AG09309 (cell line): ENCODE measurements around the gene DUXA.

Experiments
- DNase-seq: peaks from one replicate; pipeline ENCODE4 v3.0.0-alpha.2; 2010; ENCODE audit warnings: low read depth
- H3K4me3 ChIP-seq: 2 replicates; pipeline ENCODE4 v1.5.1; 2011; ENCODE audit warnings: mild to moderate bottlenecking, low read depth, low read length, moderate library complexity; ENCODE audit not compliant: control insufficient read depth
- TF ChIP-seq, protein P1 (sequence below): IDR thresholded peaks from 2 replicates; pipeline ENCODE4 v1.5.1; 2011; ENCODE audit warnings: mild to moderate bottlenecking, low read depth, low read length, inconsistent platforms; ENCODE audit not compliant: insufficient read depth, control insufficient read depth; ENCODE audit errors: missing control alignments

The DUXA gene

DNA sequence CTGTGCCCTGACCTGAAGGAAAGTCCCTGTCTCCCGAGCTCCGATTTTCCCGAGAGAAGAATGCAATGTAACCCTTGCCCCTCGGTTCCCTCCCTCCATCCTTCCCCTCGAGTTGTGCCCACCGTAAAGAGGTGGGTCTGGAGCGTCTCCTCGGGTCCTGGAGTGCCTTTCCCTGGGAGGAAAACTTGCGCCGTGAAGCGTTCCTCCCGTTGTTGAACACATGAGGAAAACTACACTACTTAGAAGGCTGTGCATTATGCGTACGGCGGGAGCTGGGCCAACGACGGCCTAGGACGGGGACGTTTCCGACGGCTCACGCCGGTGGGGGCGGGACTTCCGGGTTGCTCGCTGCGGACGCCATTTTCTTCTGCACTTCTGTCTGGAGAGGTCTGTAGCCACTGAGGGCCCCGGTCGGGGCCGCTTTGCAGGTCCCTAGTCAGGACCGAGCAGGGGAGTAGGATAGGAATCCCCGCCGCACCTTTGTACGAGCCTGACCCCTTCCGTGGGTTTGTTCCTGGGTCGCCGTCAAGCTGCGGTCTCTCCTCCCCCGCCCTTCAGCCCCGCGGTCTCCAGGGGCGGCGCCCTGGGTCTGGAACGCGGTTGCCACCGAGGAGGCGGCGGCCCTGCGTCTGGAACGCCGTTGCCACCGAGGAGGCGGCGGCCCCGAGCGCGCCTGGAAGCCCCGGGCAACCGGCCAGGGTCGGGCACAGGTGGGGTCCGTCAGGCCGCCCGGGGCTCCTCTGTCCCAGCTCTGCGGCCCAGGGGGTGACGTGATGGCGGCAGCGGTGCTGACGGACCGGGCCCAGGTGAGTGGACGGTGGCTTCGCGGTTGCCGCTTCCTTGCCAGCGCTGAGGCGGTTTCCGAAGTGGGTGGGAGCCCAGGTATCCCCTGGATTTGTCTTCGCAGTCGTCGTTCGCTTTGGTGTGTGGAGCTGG is 24.1 kb upstream of the DUXA start, which contains the start of gene ZNF264:
ZNF264 (plus strand) TSS at position 360 of the 936 bp plus-strand sequence; CDS start at position 774, 414 bp downstream.
- TF ChIP-seq, protein P1, sequence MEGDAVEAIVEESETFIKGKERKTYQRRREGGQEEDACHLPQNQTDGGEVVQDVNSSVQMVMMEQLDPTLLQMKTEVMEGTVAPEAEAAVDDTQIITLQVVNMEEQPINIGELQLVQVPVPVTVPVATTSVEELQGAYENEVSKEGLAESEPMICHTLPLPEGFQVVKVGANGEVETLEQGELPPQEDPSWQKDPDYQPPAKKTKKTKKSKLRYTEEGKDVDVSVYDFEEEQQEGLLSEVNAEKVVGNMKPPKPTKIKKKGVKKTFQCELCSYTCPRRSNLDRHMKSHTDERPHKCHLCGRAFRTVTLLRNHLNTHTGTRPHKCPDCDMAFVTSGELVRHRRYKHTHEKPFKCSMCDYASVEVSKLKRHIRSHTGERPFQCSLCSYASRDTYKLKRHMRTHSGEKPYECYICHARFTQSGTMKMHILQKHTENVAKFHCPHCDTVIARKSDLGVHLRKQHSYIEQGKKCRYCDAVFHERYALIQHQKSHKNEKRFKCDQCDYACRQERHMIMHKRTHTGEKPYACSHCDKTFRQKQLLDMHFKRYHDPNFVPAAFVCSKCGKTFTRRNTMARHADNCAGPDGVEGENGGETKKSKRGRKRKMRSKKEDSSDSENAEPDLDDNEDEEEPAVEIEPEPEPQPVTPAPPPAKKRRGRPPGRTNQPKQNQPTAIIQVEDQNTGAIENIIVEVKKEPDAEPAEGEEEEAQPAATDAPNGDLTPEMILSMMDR = no peak
- DNase-seq = peak; percentile 38

DNA sequence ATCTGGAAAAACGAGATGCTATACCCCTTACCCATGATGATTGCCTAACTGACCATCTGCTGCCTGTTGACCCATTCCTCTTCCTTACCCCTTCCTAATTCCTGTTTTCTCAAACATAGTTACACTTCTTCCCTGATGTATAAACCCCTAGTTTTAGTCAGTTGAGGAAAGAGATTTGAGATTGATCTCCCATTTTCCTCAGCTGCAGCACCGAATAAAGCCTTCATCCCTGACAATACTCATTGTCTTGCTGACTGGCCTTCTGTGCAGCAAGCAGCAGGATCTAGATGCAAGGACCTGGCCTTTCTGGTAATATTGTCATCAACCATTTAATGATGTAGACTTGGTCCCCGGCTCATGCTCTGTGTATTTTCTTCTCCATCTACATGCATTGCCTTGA is 23.0 kb upstream of the DUXA start:
- TF ChIP-seq, protein P1 = no peak
- DNase-seq = no peak
- no peak overlapping the region for H3K4me3 ChIP-seq

More for the DNA sequence above, 24.1 kb upstream of the DUXA start, which contains the start of gene ZNF264:
- peak within 1 kb of the TSS; percentile 83 for H3K4me3 ChIP-seq

DNA sequence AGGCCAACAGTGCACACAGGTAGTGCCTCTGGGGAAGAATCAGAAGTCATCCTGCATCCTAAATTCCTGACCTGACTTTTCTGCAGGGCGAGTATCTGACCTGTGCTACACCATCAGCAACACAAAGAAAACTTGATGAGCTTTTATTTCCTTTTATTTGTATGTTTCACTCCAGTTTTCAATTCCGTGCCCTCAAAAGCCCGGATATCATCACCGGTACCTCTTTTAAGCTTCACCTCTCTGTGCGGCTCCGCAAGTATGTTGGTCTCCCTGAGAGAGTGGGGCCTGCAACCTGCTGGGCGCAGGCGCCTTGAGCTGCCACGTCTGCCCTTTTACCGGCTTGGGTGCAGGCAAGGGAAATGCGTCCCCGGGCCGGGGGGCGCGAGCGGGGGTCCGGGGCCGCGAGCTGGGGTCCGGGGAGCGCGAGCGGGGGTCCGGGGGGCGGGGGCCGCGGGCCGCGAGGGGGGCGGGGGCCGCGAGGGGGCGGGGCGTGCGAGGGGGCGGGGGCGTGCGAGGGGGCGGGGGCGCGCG is 4.3 kb upstream of the DUXA start:
- peak overlapping the region; percentile 15 for H3K4me3 ChIP-seq
- TF ChIP-seq, protein P1 = no peak
- DNase-seq = no peak

DNA sequence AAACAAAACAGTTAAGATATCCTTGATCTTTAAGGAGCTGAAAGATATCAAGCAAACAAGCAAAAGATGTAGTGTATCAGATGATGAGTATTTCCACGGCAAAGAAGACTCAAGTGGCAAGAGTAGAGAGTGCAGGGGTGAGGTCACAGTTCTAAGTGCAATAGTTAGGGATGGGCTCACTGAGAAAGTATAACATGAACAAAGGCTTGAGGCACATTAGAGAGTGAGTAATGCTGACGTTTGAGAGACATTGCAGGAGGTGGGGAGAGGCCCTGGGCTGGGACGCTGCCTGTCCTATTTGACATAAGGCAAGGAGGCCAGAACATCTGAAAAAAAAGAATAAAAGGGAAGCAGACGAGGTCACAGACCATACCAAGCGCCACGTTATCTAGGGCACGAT is 1.4 kb downstream of the DUXA start:
- TF ChIP-seq, protein P1 = no peak
- H3K4me3 ChIP-seq = no peak overlapping the region
- DNase-seq = no peak

DNA sequence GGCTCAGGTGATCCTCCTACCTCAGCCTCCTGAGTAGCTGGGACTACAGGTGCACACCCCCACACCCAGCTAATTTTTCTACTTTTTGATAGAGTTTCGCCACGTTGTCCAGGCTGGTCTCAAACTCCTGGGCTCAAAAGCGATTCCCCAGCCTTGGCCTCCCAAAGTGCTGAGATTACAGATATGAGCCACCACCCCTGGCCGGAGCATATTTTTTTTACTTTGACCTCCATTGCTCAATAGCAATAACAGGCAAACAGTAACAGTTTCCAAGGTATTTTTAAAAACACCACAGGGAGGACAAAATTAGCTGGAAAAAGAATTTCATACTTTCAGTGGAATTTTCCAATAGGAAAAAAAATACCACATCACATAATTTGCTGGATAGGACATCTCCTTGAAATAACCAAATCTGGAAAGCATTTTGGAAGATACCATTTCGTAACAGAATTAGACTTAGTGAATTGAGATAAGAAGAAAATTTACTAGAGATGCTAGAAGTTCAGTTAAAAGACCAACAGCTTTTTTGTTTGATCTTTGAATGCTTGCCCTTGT is 5.2 kb downstream of the DUXA start:
- H3K4me3 ChIP-seq = no peak overlapping the region
- TF ChIP-seq, protein P1 = no peak
- DNase-seq = no peak

DNA sequence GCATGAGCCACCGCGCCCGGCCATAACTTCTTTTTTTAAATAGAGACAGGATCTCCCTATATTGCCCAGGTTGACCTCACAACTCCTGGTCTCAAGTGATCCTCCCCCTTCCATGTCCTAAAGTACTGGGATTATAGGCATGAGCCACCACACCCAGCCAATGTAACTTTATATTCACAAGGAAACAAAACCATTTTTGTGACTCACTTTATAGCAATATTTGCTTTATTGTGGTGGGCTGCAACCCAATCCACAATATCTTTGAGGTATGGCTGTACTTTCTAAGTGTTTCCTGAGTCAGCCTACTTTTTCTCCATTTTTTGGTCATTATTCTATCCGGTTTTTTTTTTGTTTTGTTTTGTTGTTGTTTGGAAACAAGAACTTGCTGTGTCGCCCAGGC is 14.4 kb downstream of the DUXA start:
- H3K4me3 ChIP-seq = no peak overlapping the region
- TF ChIP-seq, protein P1 = no peak
- no peak for DNase-seq
